Breast epithelium (tissue), 3 donors: ENCODE results near the gene WNT3.

Source experiments
- CTCF ChIP-seq, 3 donors: fragments of 450-650 bp; IDR thresholded peaks; one replicate each; pipeline ENCODE4 v1.5.1; 2016 to 2017; ENCODE audit warnings: antibody characterized with exemption in 3 of 3, mild to moderate bottlenecking in 3 of 3, moderate library complexity in 3 of 3
- POLR2A ChIP-seq: fragments of 450-650 bp; IDR thresholded peaks from one replicate; pipeline ENCODE4 v1.6.1; 2016; ENCODE audit warnings: antibody characterized with exemption, mild to moderate bottlenecking, moderate library complexity
- POLR2AphosphoS5 ChIP-seq, 3 donors: sonication (generic); formaldehyde crosslinking; IDR thresholded peaks; one replicate each; pipeline ENCODE4 v1.6.1; 2017; ENCODE audit warnings: antibody characterized with exemption in 3 of 3

GRCh38 chr17:46759141-46759540 is 59.4 kb downstream of the WNT3 start:
- TF ChIP-seq CTCF (IDR thresholded peaks at IDR 0.05) = no peak
- TF ChIP-seq POLR2AphosphoS5 (IDR thresholded peaks at IDR 0.05) = no peak
- no peak for TF ChIP-seq POLR2A
